Neutrophil (primary cell): Measurements from ENCODE around the gene MICU1.

Experiments used
- H3K27ac ChIP-seq: fragments of 200-600 bp; sonication (generic); 2 replicates; pipeline ENCODE4 v1.5.1; 2016; ENCODE audit warnings: mild to moderate bottlenecking, moderate library complexity
- H3K27me3 ChIP-seq: fragments of 200-600 bp; sonication (generic); 2 replicates; pipeline ENCODE4 v1.6.0; 2016; ENCODE audit warnings: mild to moderate bottlenecking
- H3K36me3 ChIP-seq: fragments of 200-600 bp; sonication (generic); 2 replicates; pipeline ENCODE4 v1.5.1; 2017
- H3K4me1 ChIP-seq, 2 experiments: fragments of 200-600 bp in 1 of 2; sonication (generic) in 1 of 2; 1 replicate in 1 of 2; 2 replicates in 1 of 2; pipeline versions ENCODE4 v1.5.1 to v1.6.1; 2013 to 2016; ENCODE audit warnings: low read depth in 1 of 2, low read length in 1 of 2, mild to moderate bottlenecking in 1 of 2, moderate library complexity in 1 of 2; ENCODE audit not compliant: control insufficient read depth in 1 of 2, insufficient read depth in 1 of 2
- H3K4me3 ChIP-seq, 2 experiments: fragments of 200-600 bp in 1 of 2; sonication (generic) in 1 of 2; 1 replicate in 1 of 2; 2 replicates in 1 of 2; pipeline ENCODE4 v1.5.1; 2013 to 2016; ENCODE audit warnings: low read depth in 1 of 2, low read length in 1 of 2, mild to moderate bottlenecking in 1 of 2, moderate library complexity in 1 of 2
- H3K9me3 ChIP-seq: fragments of 200-600 bp; sonication (generic); 2 replicates; pipeline ENCODE4 v1.5.1; 2016
- CTCF ChIP-seq: fragments of 200-600 bp; sonication (generic); IDR thresholded peaks from 2 replicates; pipeline ENCODE4 v1.5.1; 2016; ENCODE audit warnings: antibody characterized with exemption

The MICU1 gene

GRCh38 chr10:72340510-72341261 lies 285.2 kb downstream of the MICU1 start:
- Histone ChIP-seq H3K36me3 (peaks cover 87% of the 10 kb centered on the region), H3K4me1 (peaks cover 12 to 15% of the 10 kb centered on the region in 2 experiments), H3K27me3 (no peaks in the 10 kb centered on the region), H3K27ac (no peak overlapping the region), H3K9me3 (no peaks in the 10 kb centered on the region), H3K4me3 (no peak overlapping the region)
- TF ChIP-seq CTCF, result peak; percentile 94

- no peak for TF ChIP-seq CTCF
- Histone ChIP-seq H3K9me3 (no peaks in the 10 kb centered on the region), H3K36me3 (peaks cover 85% of the 10 kb centered on the region), H3K4me1 (peaks cover 37 to 40% of the 10 kb centered on the region in 2 experiments), H3K4me3 (no peak overlapping the region), H3K27ac (no peak overlapping the region), H3K27me3 (no peaks in the 10 kb centered on the region)
Measured at GRCh38 chr10:72338180-72338579, 287.7 kb downstream of the MICU1 start.

- Histone ChIP-seq H3K9me3 (no peaks in the 10 kb centered on the region), H3K4me1 (peaks cover 42 to 45% of the 10 kb centered on the region in 2 experiments), H3K27me3 (no peaks in the 10 kb centered on the region), H3K36me3 (peaks cover 82% of the 10 kb centered on the region), H3K4me3 (no peak overlapping the region), H3K27ac (peak overlapping the region; percentile 81)
- TF ChIP-seq CTCF, result no peak
Measured at GRCh38 chr10:72337722-72338121, 288.2 kb downstream of the MICU1 start.

- no peaks in the 10 kb centered on the region for H3K27me3 ChIP-seq
- H3K4me3 ChIP-seq, result no peak overlapping the region
- TF ChIP-seq CTCF, result peak; percentile 96
- H3K27ac ChIP-seq, result peak overlapping the region; percentile 81
- H3K9me3 ChIP-seq, result no peaks in the 10 kb centered on the region
- peaks cover 76% of the 10 kb centered on the region for H3K36me3 ChIP-seq
- H3K4me1 ChIP-seq, result peaks cover 47 to 51% of the 10 kb centered on the region in 2 experiments
Measured at GRCh38 chr10:72337039-72337629, 288.7 kb downstream of the MICU1 start.

GRCh38 chr10:72336259-72337038 lies 289.4 kb downstream of the MICU1 start:
- TF ChIP-seq CTCF, result no peak
- peak overlapping the region; percentile 81 for H3K27ac ChIP-seq
- no peak overlapping the region for H3K4me3 ChIP-seq
- peaks cover 69% of the 10 kb centered on the region for H3K36me3 ChIP-seq
- no peaks in the 10 kb centered on the region for H3K9me3 ChIP-seq
- peaks cover 54 to 57% of the 10 kb centered on the region in 2 experiments for H3K4me1 ChIP-seq
- no peaks in the 10 kb centered on the region for H3K27me3 ChIP-seq
